ENCODE results near the gene DNAJB13. TPM values are rescaled to one million over a fixed set of nuclear protein-coding genes. Genes with fewer than 3 reads are reported as not detected.

DNAJB13 gene
- total and polyA plus RNA-seq, 2 of the 13 experiments (the other 11 are each of a cell fraction or from before 2014, with no cell fraction given) = 2.3 TPM; not detected in 1

GRCh38 chr11:73972620-73973449 lies 22.0 kb downstream of the DNAJB13 start:
- ChIA-PET CTCF (ENCODE audit: low intra/inter-chr PET ratio, low total read pairs) (no interaction called here), POLR2A (interaction anchor here (1.6 kb wide), 1 partner anchor 10 kb away, joined by 7 read pairs; the partner anchor contains the start of gene UCP2)
- WGBS (ENCODE audit: low lambda C conversion rate) = 87% methylated on average over 9 of the region's 11 CpGs
- intact Hi-C loops (cut with micrococcal nuclease; ENCODE audit: unreplicated experiment) = no loop called here
- Histone ChIP-seq H3K27ac (ENCODE audit: extremely low read length, insufficient read depth, low read length) (no peak overlapping the region), H2AFZ (ENCODE audit: low read length) (no peak overlapping the region), H3K36me3 (replicated peaks in 1 of 2; ENCODE audit: control insufficient read depth in 1 of 2, insufficient read depth in 2 of 2, low read length in 2 of 2) (peaks cover 11 to 27% of the 10 kb centered on the region in 2 experiments; a peak in 4 of 5 replicates), H3K4me2 (ENCODE audit: low read depth, low read length) (no peak overlapping the region), H3K9me3 (ENCODE audit: low read length) (no peaks in the 10 kb centered on the region), H3K4me1 (ENCODE audit: insufficient read depth, low read length) (peaks cover 4% of the 10 kb centered on the region; the same call in 1 of the 2 replicates), H3K4me3 (replicated peaks in 1 of 3; ENCODE audit: insufficient read depth in 1 of 3, low read depth in 2 of 3, low read length in 3 of 3) (no peak overlapping the region), H3K9ac (ENCODE audit: insufficient read depth, low read depth, low read length) (no peak overlapping the region), H3K27me3 (ENCODE audit: control insufficient read depth in 1 of 2, insufficient read depth in 2 of 2, low read length in 2 of 2) (no peaks in the 10 kb centered on the region), H4K20me1 (ENCODE audit: insufficient read depth, low read length) (no peaks in the 10 kb centered on the region), H3K79me2 (ENCODE audit: insufficient read depth, low read length) (no peaks in the 10 kb centered on the region)
- FAIRE-seq (no peak), DNase-seq (ENCODE audit: low spot score) (no peak), ATAC-seq (no peak)
- no TSS peak for BruUV-seq (replicated peaks)
- in situ Hi-C loops (cut with HindIII; ENCODE audit: extremely low pct_ligation_motif_present, low pct_unique_long_range_greater_than_20kb) = loop anchor here (25.0 kb wide), 1 partner anchor 189 kb away; the partner anchor contains the start of genes C2CD3 and PPME1
- TF ChIP-seq HES4 (CRISPR knock-in tag; IDR thresholded peaks at IDR 0.05; ENCODE audit: borderline replicate concordance) (no peak), KDM3A (CRISPR knock-in tag; IDR thresholded peaks at IDR 0.05; ENCODE audit: low read depth) (no peak), ZNF276 (CRISPR knock-in tag; IDR thresholded peaks at IDR 0.05; ENCODE audit: low read depth) (no peak), ZNF839 (CRISPR knock-in tag; IDR thresholded peaks at IDR 0.05; ENCODE audit: borderline replicate concordance) (no peak), CENPT (CRISPR knock-in tag; IDR thresholded peaks at IDR 0.05; ENCODE audit: low read depth) (no peak), GATAD1 (CRISPR knock-in tag; IDR thresholded peaks at IDR 0.05) (no peak), RFX3 (CRISPR knock-in tag; IDR thresholded peaks at IDR 0.05) (no peak), MEIS1 (CRISPR knock-in tag; IDR thresholded peaks at IDR 0.05; ENCODE audit: borderline replicate concordance) (no peak), HDAC2 (CRISPR knock-in tag; IDR thresholded peaks at IDR 0.05) (no peak), ZNF614 (CRISPR knock-in tag; IDR thresholded peaks at IDR 0.05; ENCODE audit: borderline replicate concordance) (no peak), U2AF1 (optimal IDR thresholded peaks at IDR 0.05; ENCODE audit: low read depth, low read length) (no peak), ZFP36 (IDR thresholded peaks at IDR 0.05; ENCODE audit: borderline replicate concordance, low read depth, low read length, partially characterized antibody) (no peak), NFYC (CRISPR knock-in tag; IDR thresholded peaks at IDR 0.05) (no peak), KMT2B (CRISPR knock-in tag; IDR thresholded peaks at IDR 0.05) (no peak), PAWR (CRISPR knock-in tag; IDR thresholded peaks at IDR 0.05; ENCODE audit: borderline replicate concordance) (no peak), ZNF691 (CRISPR knock-in tag; IDR thresholded peaks at IDR 0.05; ENCODE audit: borderline replicate concordance, low read depth) (no peak), ZBED4 (CRISPR knock-in tag; IDR thresholded peaks at IDR 0.05; ENCODE audit: borderline replicate concordance) (no peak), ZC3H13 (CRISPR knock-in tag; IDR thresholded peaks at IDR 0.05) (no peak)

All from HepG2 (cell line).